GM12878 (cell line): Measurements from ENCODE around the gene ARL11. TPM values are rescaled to one million over a fixed set of nuclear protein-coding genes. Genes with fewer than 3 reads are reported as not detected.

Experiments used
- BACH1 ChIP-seq: fragments of 450-650 bp; IDR thresholded peaks from 2 replicates; pipeline ENCODE4 v1.6.1; 2017; ENCODE audit warnings: mild to moderate bottlenecking, borderline replicate concordance
- BCL11A ChIP-seq: IDR thresholded peaks from 2 replicates; pipeline ENCODE4 v1.6.1; 2011; ENCODE audit warnings: low read depth, low read length
- DPF2 ChIP-seq: fragments of 450-650 bp; IDR thresholded peaks from 2 replicates; pipeline ENCODE4 v1.6.1; 2017; ENCODE audit warnings: mild to moderate bottlenecking
- EED ChIP-seq: sonication (generic); IDR thresholded peaks from 2 replicates; pipeline ENCODE4 v1.6.1; 2016; ENCODE audit warnings: antibody characterized with exemption, low read depth
- FOS ChIP-seq: IDR thresholded peaks from 3 replicates; pipeline ENCODE4 v1.6.1; 2011; ENCODE audit warnings: borderline replicate concordance; ENCODE audit not compliant: insufficient read length; ENCODE audit errors: extremely low read depth
- FOXM1 ChIP-seq: IDR thresholded peaks from 2 replicates; pipeline ENCODE4 v1.6.1; 2012; ENCODE audit warnings: low read depth, mild to moderate bottlenecking, inconsistent platforms, low read length, moderate library complexity
- GABPA ChIP-seq: IDR thresholded peaks from 2 replicates; pipeline ENCODE4 v1.6.1; 2014; ENCODE audit warnings: antibody characterized with exemption, low read depth, mild to moderate bottlenecking, inconsistent platforms
- KDM1A ChIP-seq: fragments of 200-600 bp; sonication (generic); IDR thresholded peaks from 2 replicates; pipeline ENCODE4 v1.6.1; 2016; ENCODE audit warnings: borderline replicate concordance
- MEF2A ChIP-seq: IDR thresholded peaks from 2 replicates; pipeline ENCODE4 v1.6.1; 2011; ENCODE audit warnings: low read depth, mild to moderate bottlenecking, low read length, moderate library complexity; ENCODE audit not compliant: insufficient read depth
- POU2F2 ChIP-seq: IDR thresholded peaks from 3 replicates; pipeline ENCODE4 v1.6.1; 2011; ENCODE audit warnings: low read depth, mild to moderate bottlenecking, low read length, borderline replicate concordance
- RUNX3 ChIP-seq: IDR thresholded peaks from 2 replicates; pipeline ENCODE4 v1.6.1; 2012; ENCODE audit warnings: low read length, inconsistent platforms
- SMAD5 ChIP-seq: IDR thresholded peaks from 2 replicates; pipeline ENCODE4 v1.6.1; 2016; ENCODE audit warnings: antibody characterized with exemption, low read depth
- STAT1 ChIP-seq: fragments of 450-650 bp; conservative IDR thresholded peaks from 2 replicates; pipeline ENCODE4 v1.6.1; 2014; ENCODE audit warnings: antibody characterized with exemption, mild to moderate bottlenecking
- STAT3 ChIP-seq: IDR thresholded peaks from 2 replicates; pipeline ENCODE4 v1.6.1; 2011; ENCODE audit warnings: low read depth, low read length, improper control_type of control experiment
- TCF3 ChIP-seq: IDR thresholded peaks from 2 replicates; pipeline ENCODE4 v1.6.1; 2012; ENCODE audit warnings: low read depth, mild to moderate bottlenecking, low read length, borderline replicate concordance; ENCODE audit not compliant: insufficient read depth
- polyA plus RNA-seq, 11 experiments: library from polyadenylated mRNA; depleted of rRNA in 4 of 11; unstranded in 6 of 11; stranded (reverse) in 5 of 11; fragments of >200 nt; fragmentation: Nextera tagmentation in 4 of 11; fragmentation: Illumina TruSeq in 1 of 11; extraction: Ambion mirVana in 4 of 11; extraction: Trizol in 1 of 11; gene quantifications; 1 replicate in 1 of 11; 2 replicates in 10 of 11; pipeline versions ENCODE4 v1.2.1 to v1.2.3, GENCODE V29; 2011 to 2016; ENCODE audit warnings: inconsistent platforms in 2 of 11, missing spikeins in 2 of 11, low read depth in 1 of 11
- total RNA-seq, 4 experiments: library from RNA; depleted of rRNA in 3 of 4; stranded (reverse); fragments of >200 nt in 3 of 4; fragmentation: Illumina TruSeq in 1 of 4; extraction: Trizol in 1 of 4; gene quantifications; 2 replicates each; pipeline versions ENCODE4 v1.2.1 to v1.2.3, GENCODE V29; 2013 to 2021
- TF ChIP-seq, protein P1 (sequence below), 3 experiments: IDR thresholded peaks in 2 of 3; conservative IDR thresholded peaks in 1 of 3; 2 replicates each; pipeline ENCODE4 v1.5.1; 2011; ENCODE audit warnings: low read depth in 3 of 3, low read length in 3 of 3, mild to moderate bottlenecking in 3 of 3, control low read depth in 2 of 3, moderate library complexity in 2 of 3, inconsistent platforms in 1 of 3, mixed read lengths in 1 of 3; ENCODE audit not compliant: control insufficient read depth in 2 of 3, insufficient read depth in 1 of 3; ENCODE audit errors: extremely low read depth in 1 of 3
- TF ChIP-seq, protein P2 (sequence below): fragments of 450-650 bp; IDR thresholded peaks from 2 replicates; pipeline ENCODE4 v1.6.1; 2017; ENCODE audit warnings: mild to moderate bottlenecking
- TF ChIP-seq, protein P3 (sequence below): fragments of 450-650 bp; IDR thresholded peaks from 2 replicates; pipeline ENCODE4 v1.6.1; 2018; ENCODE audit warnings: mild to moderate bottlenecking, low read depth, moderate library complexity; ENCODE audit not compliant: partially characterized antibody
- TF ChIP-seq, protein P4 (sequence below): fragments of 150-350 bp; IDR thresholded peaks from 2 replicates; pipeline ENCODE4 v1.6.1; 2016; ENCODE audit warnings: low read depth, low read length
- TF ChIP-seq, protein P5 (sequence below): IDR thresholded peaks from 2 replicates; pipeline ENCODE4 v1.6.1; 2012; ENCODE audit warnings: low read depth, low read length, improper control_type of control experiment

The ARL11 gene
- total and polyA plus RNA-seq, 10 of the 15 experiments (the other 5 are each of a cell fraction or from before 2014, with no cell fraction given): 2.0 to 7.2 (median 4.4) TPM

DNA sequence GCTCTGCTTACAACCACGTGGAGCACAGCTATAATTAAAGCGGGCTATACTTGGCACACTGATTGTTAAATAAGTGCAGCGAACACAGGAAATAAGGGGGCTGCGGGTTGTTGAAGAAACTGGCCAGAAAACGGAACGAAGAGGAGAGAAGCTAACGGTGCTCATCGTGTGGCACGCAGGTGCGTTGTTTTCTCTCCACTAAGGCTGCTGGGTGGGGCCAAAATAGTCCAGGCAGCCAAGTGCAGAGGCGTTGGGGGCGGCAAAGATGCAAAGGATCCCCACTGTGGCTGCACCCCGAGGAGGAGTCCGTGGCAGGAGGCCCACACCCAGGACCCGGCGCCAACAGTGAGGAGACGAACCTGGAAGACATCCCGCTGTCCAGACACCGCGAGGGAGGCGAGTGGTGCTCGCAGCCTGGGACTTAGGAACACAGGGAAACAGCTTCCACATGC is 8.1 kb upstream of the ARL11 start (continued):
- TF ChIP-seq GABPA: no peak
- TF ChIP-seq SMAD5: no peak
- no peak for TF ChIP-seq FOS
- TF ChIP-seq BCL11A: no peak
- TF ChIP-seq POU2F2: no peak
- TF ChIP-seq FOXM1: 0 out of 2 replicates have a peak, but pooled peaks have one; percentile 34
- TF ChIP-seq, protein P1, sequence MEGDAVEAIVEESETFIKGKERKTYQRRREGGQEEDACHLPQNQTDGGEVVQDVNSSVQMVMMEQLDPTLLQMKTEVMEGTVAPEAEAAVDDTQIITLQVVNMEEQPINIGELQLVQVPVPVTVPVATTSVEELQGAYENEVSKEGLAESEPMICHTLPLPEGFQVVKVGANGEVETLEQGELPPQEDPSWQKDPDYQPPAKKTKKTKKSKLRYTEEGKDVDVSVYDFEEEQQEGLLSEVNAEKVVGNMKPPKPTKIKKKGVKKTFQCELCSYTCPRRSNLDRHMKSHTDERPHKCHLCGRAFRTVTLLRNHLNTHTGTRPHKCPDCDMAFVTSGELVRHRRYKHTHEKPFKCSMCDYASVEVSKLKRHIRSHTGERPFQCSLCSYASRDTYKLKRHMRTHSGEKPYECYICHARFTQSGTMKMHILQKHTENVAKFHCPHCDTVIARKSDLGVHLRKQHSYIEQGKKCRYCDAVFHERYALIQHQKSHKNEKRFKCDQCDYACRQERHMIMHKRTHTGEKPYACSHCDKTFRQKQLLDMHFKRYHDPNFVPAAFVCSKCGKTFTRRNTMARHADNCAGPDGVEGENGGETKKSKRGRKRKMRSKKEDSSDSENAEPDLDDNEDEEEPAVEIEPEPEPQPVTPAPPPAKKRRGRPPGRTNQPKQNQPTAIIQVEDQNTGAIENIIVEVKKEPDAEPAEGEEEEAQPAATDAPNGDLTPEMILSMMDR (IDR thresholded peaks at IDR 0.05 in 2 of 3, conservative IDR thresholded peaks at IDR 0.05 in 1 of 3; ENCODE audit: control insufficient read depth in 2 of 3, extremely low read depth in 1 of 3, insufficient read depth in 1 of 3, low read depth in 3 of 3, low read length in 3 of 3): no peak
- TF ChIP-seq, protein P2, sequence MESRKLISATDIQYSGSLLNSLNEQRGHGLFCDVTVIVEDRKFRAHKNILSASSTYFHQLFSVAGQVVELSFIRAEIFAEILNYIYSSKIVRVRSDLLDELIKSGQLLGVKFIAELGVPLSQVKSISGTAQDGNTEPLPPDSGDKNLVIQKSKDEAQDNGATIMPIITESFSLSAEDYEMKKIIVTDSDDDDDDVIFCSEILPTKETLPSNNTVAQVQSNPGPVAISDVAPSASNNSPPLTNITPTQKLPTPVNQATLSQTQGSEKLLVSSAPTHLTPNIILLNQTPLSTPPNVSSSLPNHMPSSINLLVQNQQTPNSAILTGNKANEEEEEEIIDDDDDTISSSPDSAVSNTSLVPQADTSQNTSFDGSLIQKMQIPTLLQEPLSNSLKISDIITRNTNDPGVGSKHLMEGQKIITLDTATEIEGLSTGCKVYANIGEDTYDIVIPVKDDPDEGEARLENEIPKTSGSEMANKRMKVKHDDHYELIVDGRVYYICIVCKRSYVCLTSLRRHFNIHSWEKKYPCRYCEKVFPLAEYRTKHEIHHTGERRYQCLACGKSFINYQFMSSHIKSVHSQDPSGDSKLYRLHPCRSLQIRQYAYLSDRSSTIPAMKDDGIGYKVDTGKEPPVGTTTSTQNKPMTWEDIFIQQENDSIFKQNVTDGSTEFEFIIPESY: no peak
- TF ChIP-seq BACH1: no peak
- TF ChIP-seq EED: no peak
- TF ChIP-seq, protein P3, sequence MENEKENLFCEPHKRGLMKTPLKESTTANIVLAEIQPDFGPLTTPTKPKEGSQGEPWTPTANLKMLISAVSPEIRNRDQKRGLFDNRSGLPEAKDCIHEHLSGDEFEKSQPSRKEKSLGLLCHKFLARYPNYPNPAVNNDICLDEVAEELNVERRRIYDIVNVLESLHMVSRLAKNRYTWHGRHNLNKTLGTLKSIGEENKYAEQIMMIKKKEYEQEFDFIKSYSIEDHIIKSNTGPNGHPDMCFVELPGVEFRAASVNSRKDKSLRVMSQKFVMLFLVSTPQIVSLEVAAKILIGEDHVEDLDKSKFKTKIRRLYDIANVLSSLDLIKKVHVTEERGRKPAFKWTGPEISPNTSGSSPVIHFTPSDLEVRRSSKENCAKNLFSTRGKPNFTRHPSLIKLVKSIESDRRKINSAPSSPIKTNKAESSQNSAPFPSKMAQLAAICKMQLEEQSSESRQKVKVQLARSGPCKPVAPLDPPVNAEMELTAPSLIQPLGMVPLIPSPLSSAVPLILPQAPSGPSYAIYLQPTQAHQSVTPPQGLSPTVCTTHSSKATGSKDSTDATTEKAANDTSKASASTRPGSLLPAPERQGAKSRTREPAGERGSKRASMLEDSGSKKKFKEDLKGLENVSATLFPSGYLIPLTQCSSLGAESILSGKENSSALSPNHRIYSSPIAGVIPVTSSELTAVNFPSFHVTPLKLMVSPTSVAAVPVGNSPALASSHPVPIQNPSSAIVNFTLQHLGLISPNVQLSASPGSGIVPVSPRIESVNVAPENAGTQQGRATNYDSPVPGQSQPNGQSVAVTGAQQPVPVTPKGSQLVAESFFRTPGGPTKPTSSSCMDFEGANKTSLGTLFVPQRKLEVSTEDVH: no peak
- no peak for TF ChIP-seq STAT3
- TF ChIP-seq DPF2: 0 out of 2 replicates have a peak, but pooled peaks have one; percentile 18
- TF ChIP-seq, protein P4, sequence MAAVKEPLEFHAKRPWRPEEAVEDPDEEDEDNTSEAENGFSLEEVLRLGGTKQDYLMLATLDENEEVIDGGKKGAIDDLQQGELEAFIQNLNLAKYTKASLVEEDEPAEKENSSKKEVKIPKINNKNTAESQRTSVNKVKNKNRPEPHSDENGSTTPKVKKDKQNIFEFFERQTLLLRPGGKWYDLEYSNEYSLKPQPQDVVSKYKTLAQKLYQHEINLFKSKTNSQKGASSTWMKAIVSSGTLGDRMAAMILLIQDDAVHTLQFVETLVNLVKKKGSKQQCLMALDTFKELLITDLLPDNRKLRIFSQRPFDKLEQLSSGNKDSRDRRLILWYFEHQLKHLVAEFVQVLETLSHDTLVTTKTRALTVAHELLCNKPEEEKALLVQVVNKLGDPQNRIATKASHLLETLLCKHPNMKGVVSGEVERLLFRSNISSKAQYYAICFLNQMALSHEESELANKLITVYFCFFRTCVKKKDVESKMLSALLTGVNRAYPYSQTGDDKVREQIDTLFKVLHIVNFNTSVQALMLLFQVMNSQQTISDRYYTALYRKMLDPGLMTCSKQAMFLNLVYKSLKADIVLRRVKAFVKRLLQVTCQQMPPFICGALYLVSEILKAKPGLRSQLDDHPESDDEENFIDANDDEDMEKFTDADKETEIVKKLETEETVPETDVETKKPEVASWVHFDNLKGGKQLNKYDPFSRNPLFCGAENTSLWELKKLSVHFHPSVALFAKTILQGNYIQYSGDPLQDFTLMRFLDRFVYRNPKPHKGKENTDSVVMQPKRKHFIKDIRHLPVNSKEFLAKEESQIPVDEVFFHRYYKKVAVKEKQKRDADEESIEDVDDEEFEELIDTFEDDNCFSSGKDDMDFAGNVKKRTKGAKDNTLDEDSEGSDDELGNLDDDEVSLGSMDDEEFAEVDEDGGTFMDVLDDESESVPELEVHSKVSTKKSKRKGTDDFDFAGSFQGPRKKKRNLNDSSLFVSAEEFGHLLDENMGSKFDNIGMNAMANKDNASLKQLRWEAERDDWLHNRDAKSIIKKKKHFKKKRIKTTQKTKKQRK: no peak
- TF ChIP-seq, protein P5, sequence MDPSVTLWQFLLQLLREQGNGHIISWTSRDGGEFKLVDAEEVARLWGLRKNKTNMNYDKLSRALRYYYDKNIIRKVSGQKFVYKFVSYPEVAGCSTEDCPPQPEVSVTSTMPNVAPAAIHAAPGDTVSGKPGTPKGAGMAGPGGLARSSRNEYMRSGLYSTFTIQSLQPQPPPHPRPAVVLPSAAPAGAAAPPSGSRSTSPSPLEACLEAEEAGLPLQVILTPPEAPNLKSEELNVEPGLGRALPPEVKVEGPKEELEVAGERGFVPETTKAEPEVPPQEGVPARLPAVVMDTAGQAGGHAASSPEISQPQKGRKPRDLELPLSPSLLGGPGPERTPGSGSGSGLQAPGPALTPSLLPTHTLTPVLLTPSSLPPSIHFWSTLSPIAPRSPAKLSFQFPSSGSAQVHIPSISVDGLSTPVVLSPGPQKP: no peak
- no peak for TF ChIP-seq KDM1A
- TF ChIP-seq MEF2A: peak; percentile 54; the same call in 1 of the 2 replicates
- peak; percentile 53; the same call in 1 of the 2 replicates for TF ChIP-seq RUNX3
- no peak for TF ChIP-seq TCF3
- TF ChIP-seq STAT1: no peak
